DOHH2 (cell line): ENCODE data around the gene ACTRT2.

Experiments
- EZH2phosphoT487 ChIP-seq: fragments of 200-600 bp; sonication (generic); IDR thresholded peaks from 2 replicates; pipeline ENCODE4 v1.6.1; 2017; ENCODE audit warnings: borderline replicate concordance, mild to moderate bottlenecking, antibody characterized with exemption, low read length, moderate library complexity, mixed read lengths
- TF ChIP-seq, protein P1 (sequence below): fragments of 200-600 bp; sonication (generic); IDR thresholded peaks from one replicate; pipeline ENCODE4 v1.5.1; 2014; ENCODE audit warnings: antibody characterized with exemption, mild to moderate bottlenecking, low read depth, low read length; ENCODE audit not compliant: poor library complexity, severe bottlenecking

DNA sequence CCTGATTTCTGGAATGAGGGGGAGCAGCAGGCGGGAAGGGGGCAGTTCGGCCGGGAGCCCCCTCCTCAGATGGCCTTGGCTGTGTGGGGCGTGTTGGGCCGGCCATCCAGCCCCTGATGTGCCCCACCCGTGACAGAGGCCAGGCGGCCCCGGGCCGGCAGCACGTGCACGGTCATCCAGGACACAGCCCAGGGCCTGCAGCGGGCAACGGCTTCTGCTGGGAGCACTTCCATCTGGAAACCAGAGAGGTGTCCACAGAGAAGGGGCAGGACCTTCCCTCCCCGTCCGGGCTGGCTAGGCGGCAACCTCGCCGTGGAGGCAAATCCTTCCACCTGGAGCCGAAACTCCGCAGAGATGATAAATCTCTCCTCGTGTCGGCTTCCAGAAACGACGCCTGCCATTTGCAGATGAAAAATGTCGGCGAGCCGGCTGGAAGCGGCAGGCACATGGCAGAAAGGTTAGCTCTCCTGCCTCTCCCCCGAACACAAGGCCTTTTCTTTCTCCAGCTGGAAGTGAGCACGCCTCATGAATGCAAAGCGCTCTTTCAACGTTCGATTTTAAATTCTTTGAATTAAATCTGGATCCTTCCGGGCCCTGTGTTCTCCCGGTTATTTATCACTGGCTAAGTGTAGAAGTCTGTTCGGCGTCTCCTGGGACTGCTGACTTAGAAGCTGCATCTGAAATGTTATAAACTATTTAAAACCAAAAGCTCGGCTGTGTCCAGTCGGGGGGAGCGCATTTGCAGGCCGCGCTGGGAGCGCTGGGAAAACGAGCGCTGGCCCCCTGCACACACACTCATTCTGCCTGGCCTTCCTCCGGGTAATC is 9.4 kb upstream of the ACTRT2 start:
- TF ChIP-seq, protein P1, sequence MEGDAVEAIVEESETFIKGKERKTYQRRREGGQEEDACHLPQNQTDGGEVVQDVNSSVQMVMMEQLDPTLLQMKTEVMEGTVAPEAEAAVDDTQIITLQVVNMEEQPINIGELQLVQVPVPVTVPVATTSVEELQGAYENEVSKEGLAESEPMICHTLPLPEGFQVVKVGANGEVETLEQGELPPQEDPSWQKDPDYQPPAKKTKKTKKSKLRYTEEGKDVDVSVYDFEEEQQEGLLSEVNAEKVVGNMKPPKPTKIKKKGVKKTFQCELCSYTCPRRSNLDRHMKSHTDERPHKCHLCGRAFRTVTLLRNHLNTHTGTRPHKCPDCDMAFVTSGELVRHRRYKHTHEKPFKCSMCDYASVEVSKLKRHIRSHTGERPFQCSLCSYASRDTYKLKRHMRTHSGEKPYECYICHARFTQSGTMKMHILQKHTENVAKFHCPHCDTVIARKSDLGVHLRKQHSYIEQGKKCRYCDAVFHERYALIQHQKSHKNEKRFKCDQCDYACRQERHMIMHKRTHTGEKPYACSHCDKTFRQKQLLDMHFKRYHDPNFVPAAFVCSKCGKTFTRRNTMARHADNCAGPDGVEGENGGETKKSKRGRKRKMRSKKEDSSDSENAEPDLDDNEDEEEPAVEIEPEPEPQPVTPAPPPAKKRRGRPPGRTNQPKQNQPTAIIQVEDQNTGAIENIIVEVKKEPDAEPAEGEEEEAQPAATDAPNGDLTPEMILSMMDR: no peak
- TF ChIP-seq EZH2phosphoT487: no peak
